ENCODE results near the gene KNSTRN. TPM values are rescaled to one million over a fixed set of nuclear protein-coding genes. Genes with fewer than 3 reads are reported as not detected.

The KNSTRN gene
- total RNA-seq, 1 experiment from 2014 or later: 90.3 TPM

- DNase-seq (ENCODE audit: low spot score): no peak
Observed at GRCh38 chr15:40365624-40366456, 16.7 kb upstream of the KNSTRN start.

- no peak for DNase-seq (ENCODE audit: low spot score)
Observed at GRCh38 chr15:40366457-40367370, 15.8 kb upstream of the KNSTRN start.

- DNase-seq (ENCODE audit: low spot score): no peak
Observed at GRCh38 chr15:40367371-40367685, 15.2 kb upstream of the KNSTRN start.

- DNase-seq (ENCODE audit: low spot score): peak; percentile 81
Observed at GRCh38 chr15:40367686-40368611, 14.6 kb upstream of the KNSTRN start.

GRCh38 chr15:40368719-40369473 lies 13.6 kb upstream of the KNSTRN start:
- no peak for DNase-seq (ENCODE audit: low spot score)

GRCh38 chr15:40369474-40369869 lies 13.0 kb upstream of the KNSTRN start:
- no peak for DNase-seq (ENCODE audit: low spot score)

- DNase-seq (ENCODE audit: low spot score): no peak
Observed at GRCh38 chr15:40369971-40370370, 12.6 kb upstream of the KNSTRN start.

- DNase-seq (ENCODE audit: low spot score): no peak
Observed at GRCh38 chr15:40372981-40373380, 9.5 kb upstream of the KNSTRN start.

GRCh38 chr15:40377606-40378005 lies 4.9 kb upstream of the KNSTRN start:
- DNase-seq (ENCODE audit: low spot score): no peak

GRCh38 chr15:40379374-40379773 lies 3.1 kb upstream of the KNSTRN start:
- no peak for DNase-seq (ENCODE audit: low spot score)

- peak; percentile 73 for DNase-seq (ENCODE audit: low spot score)
Observed at GRCh38 chr15:40379853-40380252, 2.7 kb upstream of the KNSTRN start.

GRCh38 chr15:40380636-40381035 lies 1.9 kb upstream of the KNSTRN start:
- DNase-seq (ENCODE audit: low spot score): no peak

GRCh38 chr15:40381818-40382529 lies 547 bp upstream of the KNSTRN start:
- DNase-seq (ENCODE audit: low spot score): no peak

GRCh38 chr15:40386480-40386879 lies 4.0 kb downstream of the KNSTRN start:
- no peak for DNase-seq (ENCODE audit: low spot score)

- no peak for DNase-seq (ENCODE audit: low spot score)
Observed at GRCh38 chr15:40388941-40389823, 6.7 kb downstream of the KNSTRN start.

GRCh38 chr15:40389824-40390595 lies 7.5 kb downstream of the KNSTRN start:
- no peak for DNase-seq (ENCODE audit: low spot score)

- DNase-seq (ENCODE audit: low spot score): no peak
Observed at GRCh38 chr15:40392986-40393948, 10.7 kb downstream of the KNSTRN start.

All from H4 (cell line).